GM13977 (cell line): ENCODE data around the gene GPR42.
"Not testable (repeated sequence)": the region's sequence is repeated elsewhere in the genome, so short reads cannot be mapped to it uniquely, and the experiment has no call there.

ENCODE experiments used
- DNase-seq: peaks from one replicate; pipeline ENCODE4 v3.0.0; 2012; ENCODE audit warnings: low spot score
- CTCF ChIP-seq: IDR thresholded peaks from 2 replicates; pipeline ENCODE4 v1.5.1; 2012; ENCODE audit warnings: mild to moderate bottlenecking, control low read depth; ENCODE audit not compliant: insufficient read depth; ENCODE audit errors: extremely low read depth, missing control alignments
- in situ Hi-C: fragments of 300-500 bp; cut with MboI; formaldehyde crosslinking; loops from one replicate; pipeline ENCODE4 v1.12.0; 2022; ENCODE audit warnings: low sequenced_read_pairs, low pct_unique_long_range_greater_than_20kb, mixed read lengths, inconsistent platforms; ENCODE audit not compliant: unreplicated experiment

The GPR42 gene

GRCh38 chr19:35373492-35373891 is 2.6 kb downstream of the GPR42 start:
- no peak for TF ChIP-seq CTCF
- in situ Hi-C loops: no loop called here

GRCh38 chr19:35374031-35374430 is 3.2 kb downstream of the GPR42 start:
- in situ Hi-C loops, DNase-seq: not testable (repeated sequence)

More at GRCh38 chr19:35373492-35373891, 2.6 kb downstream of the GPR42 start:
- no peak for DNase-seq

- in situ Hi-C loops: no loop called here
- DNase-seq: no peak
- no peak for TF ChIP-seq CTCF
These were observed 4.8 kb downstream of the GPR42 start for GRCh38 chr19:35375505-35376307.

GRCh38 chr19:35377656-35378055 is 6.8 kb downstream of the GPR42 start:
- DNase-seq: no peak
- in situ Hi-C loops: no loop called here
- TF ChIP-seq CTCF: no peak

GRCh38 chr19:35378356-35378755 is 7.5 kb downstream of the GPR42 start:
- no peak for DNase-seq
- TF ChIP-seq CTCF: no peak
- in situ Hi-C loops: no loop called here

- DNase-seq: not testable (repeated sequence)
These were observed 8.7 kb downstream of the GPR42 start for GRCh38 chr19:35379545-35379944.

GRCh38 chr19:35379992-35380391 is 9.1 kb downstream of the GPR42 start:
- no peak for DNase-seq
- in situ Hi-C loops: no loop called here
- no peak for TF ChIP-seq CTCF

More at GRCh38 chr19:35379545-35379944, 8.7 kb downstream of the GPR42 start:
- in situ Hi-C loops: not testable (repeated sequence)
